Activated CD8-positive, alpha-beta T cell treated with anti-CD3 and anti-CD28 coated beads for 36 hours (primary cell): ENCODE measurements around the gene HAT1. TPM values are rescaled to one million over a fixed set of nuclear protein-coding genes. Genes with fewer than 3 reads are reported as not detected.

Source experiments
- ATAC-seq: fragments of 200-7000 bp; cut with Tn5 transposase; one replicate; pipeline ENCODE4 v1.10.0; 2021; ENCODE audit warnings: mild to moderate bottlenecking, moderate library complexity
- CTCF ChIA-PET: fragments of 350-600 bp; sonication (Branson Sonifier 250); formaldehyde crosslinking; loops from one replicate; lab custom pipeline; 2021; ENCODE audit warnings: antibody characterized with exemption; lab: Charles Lee
- POLR2A ChIA-PET: fragments of 350-600 bp; sonication (Branson Sonifier 250); formaldehyde crosslinking; loops from one replicate; lab custom pipeline; 2021; ENCODE audit warnings: antibody characterized with exemption; lab: Charles Lee
- DNase-seq: peaks from one replicate; pipeline ENCODE4 v3.0.0-alpha.2; 2020
- H3K27ac Mint-ChIP-seq: one replicate; pipeline ENCODE4 v1.8.0; 2021; ENCODE audit warnings: mild to moderate bottlenecking, mixed read lengths
- H3K27me3 Mint-ChIP-seq: one replicate; pipeline ENCODE4 v1.8.0; 2021; ENCODE audit warnings: mixed read lengths
- H3K36me3 Mint-ChIP-seq: one replicate; pipeline ENCODE4 v1.8.0; 2021; ENCODE audit warnings: low read depth, mixed read lengths
- H3K4me1 Mint-ChIP-seq: one replicate; pipeline ENCODE4 v1.8.0; 2021; ENCODE audit warnings: low read depth, mixed read lengths
- H3K4me3 Mint-ChIP-seq: one replicate; pipeline ENCODE4 v1.8.0; 2021; ENCODE audit warnings: mild to moderate bottlenecking, moderate library complexity, mixed read lengths
- H3K9me3 Mint-ChIP-seq: one replicate; pipeline ENCODE4 v1.8.0; 2021; ENCODE audit warnings: mixed read lengths
- CTCF ChIP-seq: fragments of 200-600 bp; IDR thresholded peaks from one replicate; pipeline ENCODE4 v1.8.0; 2022; ENCODE audit warnings: antibody characterized with exemption, mild to moderate bottlenecking
- intact Hi-C: fragments of 100-400 bp; cut with micrococcal nuclease; formaldehyde crosslinking; loops from one replicate; pipeline ENCODE4 v1.10.0; 2022
- total RNA-seq, 2 experiments: library from RNA; stranded (reverse); gene quantifications; one replicate each; pipeline ENCODE4 v1.2.3, GENCODE V29; 2021

HAT1 gene
- total RNA-seq, 2 experiments from 2014 or later = 75.2 to 79.4 TPM

DNA sequence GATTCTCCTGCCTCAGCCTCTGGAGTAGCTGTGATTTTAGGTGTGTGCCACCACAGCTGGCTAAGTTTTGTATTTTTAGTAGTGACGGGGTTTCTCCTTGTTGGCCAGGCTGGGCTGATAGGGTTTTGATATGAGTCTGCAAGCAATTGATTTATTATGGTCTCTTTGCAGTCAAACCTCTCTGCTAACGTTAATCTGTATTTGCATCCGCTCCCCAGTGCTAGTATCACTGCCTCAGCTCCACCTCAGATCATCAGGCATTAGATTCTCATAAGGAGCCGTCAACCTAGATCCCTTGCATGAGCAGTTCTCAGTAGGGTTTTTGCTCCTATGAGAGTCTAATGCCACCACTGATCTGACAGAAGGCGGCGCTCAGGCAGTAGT lies 19.0 kb downstream of the HAT1 start:
- Mint-ChIP-seq H3K9me3 (no peaks in the 10 kb centered on the region), H3K27ac (no peak overlapping the region), H3K4me1 (peaks cover 26% of the 10 kb centered on the region), H3K4me3 (no peak overlapping the region), H3K36me3 (peaks cover 17% of the 10 kb centered on the region), H3K27me3 (no peaks in the 10 kb centered on the region)
- no peak for DNase-seq
- no peak for ATAC-seq
- intact Hi-C loops = no loop called here
- TF ChIP-seq CTCF = no peak
- POLR2A ChIA-PET = interaction anchor here (1.1 to 1.2 kb wide), 2 partner anchors 15 to 19 kb away, joined by 4 to 5 read pairs; partner anchors contain the start of gene HAT1
- CTCF ChIA-PET = interaction anchor here (0.5 to 2.0 kb wide), 4 partner anchors 19 to 171 kb away, joined by 3 to 7 read pairs (median 4); partner anchors contain the start of genes DLX2 and HAT1

DNA sequence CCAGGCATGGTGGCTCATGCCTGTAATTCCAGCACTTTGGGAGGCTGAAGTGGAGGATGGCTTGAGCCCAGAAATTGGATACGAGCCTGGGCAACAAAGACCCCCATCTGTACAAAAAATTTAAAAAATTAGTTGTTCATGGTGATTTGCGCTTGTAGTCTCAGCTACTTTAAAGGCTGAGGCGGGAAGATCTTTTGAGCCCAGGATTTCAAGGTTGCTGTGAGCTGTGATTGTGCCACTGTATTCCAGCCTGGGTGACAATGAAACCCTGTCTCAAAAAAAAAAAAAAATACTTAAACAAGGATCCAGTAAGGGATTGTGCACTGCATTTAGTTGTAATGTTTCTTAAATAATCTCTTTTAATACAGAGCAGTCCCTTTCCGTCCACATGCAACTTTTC lies 21.6 kb downstream of the HAT1 start:
- Mint-ChIP-seq H3K27ac (no peak overlapping the region), H3K4me1 (peaks cover 22% of the 10 kb centered on the region), H3K9me3 (no peaks in the 10 kb centered on the region), H3K27me3 (no peaks in the 10 kb centered on the region), H3K4me3 (no peak overlapping the region), H3K36me3 (peaks cover 19% of the 10 kb centered on the region)
- DNase-seq (no peak), ATAC-seq (no peak)
- ChIA-PET POLR2A (no interaction called here), CTCF (interaction anchor here (0.6 kb wide), 1 partner anchor 364 kb away, joined by 3 read pairs; no protein-coding TSS in a partner anchor)
- TF ChIP-seq CTCF = no peak
- intact Hi-C loops = no loop called here

DNA sequence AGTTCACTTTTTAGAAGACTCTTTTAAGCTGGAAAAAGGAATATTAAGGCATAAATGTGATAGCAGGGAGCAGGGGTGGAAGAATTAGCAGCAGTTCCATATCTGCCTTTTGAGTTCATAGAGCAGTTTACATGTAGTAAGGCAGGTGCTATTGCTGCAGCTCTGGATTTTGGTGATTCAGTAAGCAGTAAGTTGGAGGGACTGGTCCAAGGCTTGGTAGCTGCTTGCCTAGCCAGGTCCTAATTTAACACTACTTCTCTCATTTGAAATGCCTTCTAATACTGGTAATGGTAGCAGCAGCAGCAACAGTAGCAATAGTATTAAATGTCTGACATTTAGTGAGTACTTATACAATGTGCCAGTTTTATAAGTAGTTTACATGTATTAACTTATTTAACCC lies 30.0 kb downstream of the HAT1 start:
- no peak overlapping the region for H3K27ac Mint-ChIP-seq
- H3K9me3 Mint-ChIP-seq = no peaks in the 10 kb centered on the region
- TF ChIP-seq CTCF = no peak
- peaks cover 19% of the 10 kb centered on the region for H3K4me1 Mint-ChIP-seq
- no peaks in the 10 kb centered on the region for H3K27me3 Mint-ChIP-seq
- ATAC-seq = no peak
- ChIA-PET POLR2A (no interaction called here), CTCF (no interaction called here)
- no peak for DNase-seq
- H3K4me3 Mint-ChIP-seq = no peak overlapping the region
- intact Hi-C loops = no loop called here
- H3K36me3 Mint-ChIP-seq = peaks cover 31% of the 10 kb centered on the region

- no peak for DNase-seq
- CTCF ChIA-PET = no interaction called here
- intact Hi-C loops = no loop called here
Measured at GRCh38 chr2:171952748-171953147, 30.5 kb downstream of the HAT1 start.

More at GRCh38 chr2:171952748-171953147, 30.5 kb downstream of the HAT1 start:
- Mint-ChIP-seq H3K9me3 (no peaks in the 10 kb centered on the region), H3K4me3 (no peak overlapping the region), H3K27ac (no peak overlapping the region), H3K36me3 (peaks cover 33% of the 10 kb centered on the region), H3K27me3 (no peaks in the 10 kb centered on the region), H3K4me1 (peaks cover 21% of the 10 kb centered on the region)
- TF ChIP-seq CTCF = no peak
- no peak for ATAC-seq
- POLR2A ChIA-PET = no interaction called here
